ENCODE measurements around the gene ABCC1.

The ABCC1 gene

GRCh38 chr16:15973421-15973820 is 24.0 kb downstream of the ABCC1 start:
- no peak for DNase-seq
- H3K36me3 ChIP-seq = peaks cover 45% of the 10 kb centered on the region
- H3K9me3 ChIP-seq = peaks cover 6% of the 10 kb centered on the region
- no peaks in the 10 kb centered on the region for H3K4me1 ChIP-seq
- H3K27me3 ChIP-seq = no peaks in the 10 kb centered on the region
- no peak overlapping the region for H3K4me3 ChIP-seq (ENCODE audit: low read depth, low read length)
- TF ChIP-seq, protein P1, sequence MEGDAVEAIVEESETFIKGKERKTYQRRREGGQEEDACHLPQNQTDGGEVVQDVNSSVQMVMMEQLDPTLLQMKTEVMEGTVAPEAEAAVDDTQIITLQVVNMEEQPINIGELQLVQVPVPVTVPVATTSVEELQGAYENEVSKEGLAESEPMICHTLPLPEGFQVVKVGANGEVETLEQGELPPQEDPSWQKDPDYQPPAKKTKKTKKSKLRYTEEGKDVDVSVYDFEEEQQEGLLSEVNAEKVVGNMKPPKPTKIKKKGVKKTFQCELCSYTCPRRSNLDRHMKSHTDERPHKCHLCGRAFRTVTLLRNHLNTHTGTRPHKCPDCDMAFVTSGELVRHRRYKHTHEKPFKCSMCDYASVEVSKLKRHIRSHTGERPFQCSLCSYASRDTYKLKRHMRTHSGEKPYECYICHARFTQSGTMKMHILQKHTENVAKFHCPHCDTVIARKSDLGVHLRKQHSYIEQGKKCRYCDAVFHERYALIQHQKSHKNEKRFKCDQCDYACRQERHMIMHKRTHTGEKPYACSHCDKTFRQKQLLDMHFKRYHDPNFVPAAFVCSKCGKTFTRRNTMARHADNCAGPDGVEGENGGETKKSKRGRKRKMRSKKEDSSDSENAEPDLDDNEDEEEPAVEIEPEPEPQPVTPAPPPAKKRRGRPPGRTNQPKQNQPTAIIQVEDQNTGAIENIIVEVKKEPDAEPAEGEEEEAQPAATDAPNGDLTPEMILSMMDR (IDR thresholded peaks at IDR 0.05; ENCODE audit: low read depth, low read length) = no peak

DNA sequence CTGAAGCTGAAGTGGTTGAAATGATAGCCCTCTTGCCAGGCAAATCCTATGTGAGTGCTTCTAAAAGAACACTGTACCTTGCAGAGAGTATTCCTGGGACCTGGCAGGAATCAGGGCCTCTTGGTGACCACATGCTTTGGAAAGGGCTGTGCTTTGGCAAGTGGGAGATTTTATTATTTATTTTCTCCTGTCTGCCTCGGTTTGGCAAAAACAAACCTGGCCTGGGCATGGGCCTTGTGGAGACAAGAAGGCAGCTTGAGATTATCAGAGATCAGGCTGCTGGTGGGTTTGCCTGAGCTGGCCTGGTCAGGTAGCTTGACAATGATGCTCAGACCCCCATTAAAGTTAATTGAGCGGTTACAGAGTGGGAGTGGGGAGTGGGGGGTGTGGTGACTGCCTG is 24.6 kb downstream of the ABCC1 start:
- H3K36me3 ChIP-seq = peaks cover 48% of the 10 kb centered on the region

GRCh38 chr16:15975172-15975571 is 25.8 kb downstream of the ABCC1 start:
- Histone ChIP-seq H3K9me3 (peaks cover 6% of the 10 kb centered on the region), H3K27me3 (no peaks in the 10 kb centered on the region), H3K4me1 (no peaks in the 10 kb centered on the region), H3K4me3 (ENCODE audit: low read depth, low read length) (no peak overlapping the region), H3K36me3 (peaks cover 43% of the 10 kb centered on the region)
- TF ChIP-seq, protein P1 (IDR thresholded peaks at IDR 0.05; ENCODE audit: low read depth, low read length) = no peak
- DNase-seq = no peak

More for the DNA sequence above, 24.6 kb downstream of the ABCC1 start:
- TF ChIP-seq, protein P1 (IDR thresholded peaks at IDR 0.05; ENCODE audit: low read depth, low read length) = no peak
- no peak for DNase-seq
- Histone ChIP-seq H3K4me1 (no peaks in the 10 kb centered on the region), H3K4me3 (ENCODE audit: low read depth, low read length) (no peak overlapping the region), H3K27me3 (no peaks in the 10 kb centered on the region), H3K9me3 (peaks cover 6% of the 10 kb centered on the region)

GRCh38 chr16:15976225-15976812 is 26.9 kb downstream of the ABCC1 start:
- Histone ChIP-seq H3K4me3 (ENCODE audit: low read depth, low read length) (no peak overlapping the region), H3K4me1 (no peaks in the 10 kb centered on the region), H3K9me3 (peaks cover 6% of the 10 kb centered on the region), H3K27me3 (no peaks in the 10 kb centered on the region), H3K36me3 (peaks cover 46% of the 10 kb centered on the region)
- TF ChIP-seq, protein P1 (IDR thresholded peaks at IDR 0.05; ENCODE audit: low read depth, low read length) = no peak
- no peak for DNase-seq

DNA sequence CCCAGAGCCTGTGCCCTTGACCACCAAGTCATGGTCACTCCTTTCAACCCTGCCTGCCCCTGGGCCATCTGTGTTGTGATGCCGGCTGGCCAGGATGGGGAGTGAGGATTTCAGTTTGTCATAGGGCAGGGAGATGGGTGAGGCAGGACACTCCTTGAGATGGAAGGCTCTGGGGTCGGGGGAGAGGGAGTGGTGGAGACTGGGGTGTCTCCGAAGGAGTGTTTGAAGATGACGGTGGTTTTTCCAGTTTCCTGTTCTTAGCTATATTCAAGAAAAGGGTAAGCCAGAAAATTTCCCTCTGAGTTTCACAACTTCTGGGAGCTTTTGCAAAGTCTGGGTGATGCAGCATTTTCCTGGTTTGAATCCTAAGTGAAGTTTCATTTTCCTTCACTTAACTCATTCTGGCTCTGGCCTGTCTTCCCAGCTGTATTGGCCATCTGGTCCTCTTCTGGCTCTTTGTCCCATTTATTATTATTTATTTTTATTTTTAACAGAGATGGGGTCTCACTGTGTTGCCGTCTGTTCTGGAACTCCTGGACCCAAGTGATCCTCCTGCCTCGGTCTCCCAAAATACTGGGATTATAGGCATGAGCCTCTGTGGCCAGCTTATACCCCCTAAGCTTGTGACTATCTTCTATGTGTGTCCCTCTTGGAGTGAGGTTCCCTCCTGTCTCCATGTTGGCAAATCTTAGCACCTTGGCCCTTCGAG is 27.7 kb downstream of the ABCC1 start:
- no peaks in the 10 kb centered on the region for H3K4me1 ChIP-seq
- peaks cover 51% of the 10 kb centered on the region for H3K36me3 ChIP-seq
- no peak for DNase-seq
- H3K27me3 ChIP-seq = no peaks in the 10 kb centered on the region
- H3K4me3 ChIP-seq (ENCODE audit: low read depth, low read length) = no peak overlapping the region
- H3K9me3 ChIP-seq = peaks cover 4% of the 10 kb centered on the region
- TF ChIP-seq, protein P1 (IDR thresholded peaks at IDR 0.05; ENCODE audit: low read depth, low read length) = no peak

- TF ChIP-seq, protein P1 (IDR thresholded peaks at IDR 0.05; ENCODE audit: low read depth, low read length) = no peak
Measured at GRCh38 chr16:15979801-15980200, 30.4 kb downstream of the ABCC1 start.

More at GRCh38 chr16:15979801-15980200, 30.4 kb downstream of the ABCC1 start:
- no peaks in the 10 kb centered on the region; the same call in 1 of the 2 replicates for H3K9me3 ChIP-seq
- H3K4me1 ChIP-seq = no peaks in the 10 kb centered on the region
- no peak overlapping the region for H3K4me3 ChIP-seq (ENCODE audit: low read depth, low read length)
- no peak for DNase-seq
- H3K27me3 ChIP-seq = no peaks in the 10 kb centered on the region
- H3K36me3 ChIP-seq = peaks cover 47% of the 10 kb centered on the region
